Glomerular visceral epithelial cell (primary cell): ENCODE measurements around the gene SMARCAL1.

Experiments
- DNase-seq: peaks from one replicate; pipeline ENCODE4 v3.0.0-alpha.2; 2016; ENCODE audit errors: extremely low spot score

SMARCAL1 gene

DNA sequence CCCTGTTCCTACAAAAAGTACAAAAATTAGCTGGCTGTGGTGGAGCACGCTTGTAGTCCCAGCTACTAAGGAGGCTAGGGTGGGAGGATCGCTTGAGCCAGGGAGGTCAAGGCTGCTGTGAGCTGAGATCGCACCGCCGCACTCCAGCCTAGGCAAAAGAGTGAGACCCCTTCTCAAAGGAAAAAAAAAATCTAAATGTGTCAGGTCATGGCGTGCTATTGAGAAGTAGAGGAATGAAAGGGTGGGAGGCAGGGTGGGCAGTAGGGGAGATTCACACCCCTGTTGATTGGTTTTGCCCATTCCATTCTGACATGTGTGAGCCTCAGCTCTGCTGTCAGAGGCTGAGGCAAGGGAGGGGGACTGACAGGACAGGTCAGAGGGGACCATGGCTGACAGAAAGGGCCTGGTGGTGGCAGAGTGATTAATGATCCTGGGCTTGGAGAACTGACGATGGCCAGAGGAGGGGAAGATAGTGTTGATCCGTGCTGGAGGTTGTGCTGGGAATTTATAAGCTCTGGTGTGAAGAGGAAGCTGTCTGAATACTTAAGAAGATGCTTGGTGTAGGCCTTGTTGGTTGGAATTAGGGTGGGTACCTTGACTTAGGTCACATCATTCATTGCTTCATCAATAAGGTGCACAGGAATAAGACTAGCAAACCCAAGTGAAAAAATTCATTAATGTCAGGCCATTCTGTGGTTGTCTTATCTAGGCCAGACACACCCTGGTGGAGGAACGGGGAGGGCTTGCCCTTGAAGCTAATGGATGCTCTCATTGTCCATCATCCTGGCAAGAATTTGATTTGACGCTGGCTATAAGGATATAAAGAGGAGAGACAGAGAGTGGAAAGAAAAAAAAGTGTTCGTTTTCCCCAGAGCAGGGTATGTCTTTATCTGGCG lies 19.1 kb upstream of the SMARCAL1 start:
- DNase-seq: no peak

DNA sequence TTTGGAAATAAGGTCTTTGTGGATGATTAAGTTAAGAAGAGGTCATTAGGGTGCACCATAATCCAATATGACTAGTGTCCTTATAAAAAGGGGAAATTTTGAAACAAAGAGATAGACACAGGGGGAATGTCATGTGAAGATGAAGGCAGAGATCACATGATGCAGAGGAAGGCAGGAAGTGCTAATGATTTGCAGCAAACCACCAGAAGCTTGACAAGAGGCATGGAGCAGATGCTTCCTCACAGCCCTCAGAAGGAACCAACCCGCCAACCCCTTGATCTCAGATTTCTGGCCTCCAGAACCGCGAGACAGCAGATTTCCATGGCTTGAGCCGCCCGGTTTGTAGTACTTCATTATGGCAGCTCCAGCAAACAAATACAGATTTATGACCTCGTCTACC lies 17.4 kb upstream of the SMARCAL1 start:
- DNase-seq: no peak

DNA sequence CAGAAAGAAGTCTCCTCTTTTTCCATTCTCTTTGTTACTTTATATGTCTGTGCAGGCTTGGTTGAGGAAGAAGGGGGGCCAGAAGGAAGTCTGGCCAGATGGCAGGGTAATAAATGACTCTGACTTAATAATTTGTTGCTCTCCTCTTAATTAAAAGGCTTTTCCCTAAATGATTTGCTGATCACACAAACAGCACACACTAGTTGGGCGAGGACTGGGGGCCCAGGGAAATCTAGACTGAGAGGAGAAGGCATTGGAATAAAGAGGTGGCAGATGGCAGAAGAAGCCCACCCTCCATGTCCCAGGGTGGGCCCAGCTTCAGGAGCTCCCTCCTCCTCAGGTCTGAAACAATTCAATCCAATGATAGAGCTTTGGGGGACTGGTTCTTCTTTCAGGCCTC lies 12.7 kb upstream of the SMARCAL1 start:
- DNase-seq: no peak

DNA sequence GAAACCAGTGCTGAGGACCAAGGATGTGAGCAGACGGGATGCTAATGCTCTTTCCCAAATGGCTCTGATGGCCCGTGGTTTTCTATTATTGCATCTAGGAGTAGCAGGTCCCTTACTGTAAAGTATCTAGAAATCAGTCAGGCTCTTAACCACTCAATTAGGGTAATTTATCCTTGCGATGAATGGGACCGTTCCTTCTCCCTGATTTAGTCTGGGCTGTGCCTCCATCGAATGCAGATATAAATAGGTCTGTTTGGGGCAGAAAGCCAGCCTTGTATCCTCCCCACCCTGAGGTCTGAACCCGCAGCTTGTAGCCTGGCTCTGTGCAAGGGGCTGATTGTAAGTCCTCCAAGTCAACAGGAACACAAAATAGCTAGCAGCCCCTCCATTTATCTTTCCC lies 9.5 kb upstream of the SMARCAL1 start:
- no peak for DNase-seq

DNA sequence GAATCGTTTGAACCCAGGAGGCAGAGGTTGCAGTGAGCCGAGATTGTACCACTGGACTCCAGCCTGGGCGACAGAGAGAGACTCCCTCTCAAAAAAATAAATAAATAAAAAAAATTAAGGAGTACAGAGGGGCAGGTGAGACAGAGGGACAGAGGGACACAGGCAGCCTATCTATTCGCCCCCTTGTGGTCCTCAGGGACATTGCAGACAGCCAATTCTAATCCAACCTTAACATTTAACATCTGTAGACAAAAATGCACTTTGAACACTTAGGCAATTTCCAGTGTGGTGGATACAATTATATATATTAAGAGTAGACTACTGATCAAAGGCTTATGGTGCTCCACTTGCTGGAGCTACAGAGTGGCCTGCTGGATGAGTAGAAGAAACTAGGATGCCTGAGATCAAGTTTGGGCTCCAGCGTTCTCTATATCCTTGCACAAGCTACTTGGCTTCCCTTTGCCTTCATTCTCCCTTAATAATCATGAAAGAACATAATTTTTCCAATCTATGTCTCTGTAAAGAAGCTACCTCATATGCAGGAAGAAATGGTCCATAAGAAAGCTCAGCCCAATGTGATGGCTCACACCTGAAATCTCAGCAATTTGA lies 8.2 kb upstream of the SMARCAL1 start:
- peak; percentile 45 for DNase-seq

DNA sequence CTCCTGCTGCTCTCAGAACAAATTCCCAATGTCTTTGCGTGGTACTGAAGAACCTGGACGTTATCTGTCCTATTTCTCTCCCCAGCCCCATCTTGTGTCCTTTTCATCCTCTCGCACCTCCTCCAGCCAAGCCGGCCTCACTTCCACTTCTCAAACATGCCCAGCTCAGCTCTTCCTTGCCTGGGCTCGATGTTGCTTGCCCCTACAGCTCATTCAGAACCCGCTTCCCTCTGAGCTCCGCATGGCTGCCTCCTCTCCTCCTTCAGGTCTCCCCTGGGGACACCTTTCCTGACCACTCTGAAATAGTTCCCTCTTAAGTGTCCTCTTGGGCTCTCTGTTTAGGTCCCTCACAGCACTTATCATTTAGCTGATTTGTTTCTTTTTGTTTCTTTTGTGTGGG lies 6.7 kb upstream of the SMARCAL1 start:
- DNase-seq: no peak

DNA sequence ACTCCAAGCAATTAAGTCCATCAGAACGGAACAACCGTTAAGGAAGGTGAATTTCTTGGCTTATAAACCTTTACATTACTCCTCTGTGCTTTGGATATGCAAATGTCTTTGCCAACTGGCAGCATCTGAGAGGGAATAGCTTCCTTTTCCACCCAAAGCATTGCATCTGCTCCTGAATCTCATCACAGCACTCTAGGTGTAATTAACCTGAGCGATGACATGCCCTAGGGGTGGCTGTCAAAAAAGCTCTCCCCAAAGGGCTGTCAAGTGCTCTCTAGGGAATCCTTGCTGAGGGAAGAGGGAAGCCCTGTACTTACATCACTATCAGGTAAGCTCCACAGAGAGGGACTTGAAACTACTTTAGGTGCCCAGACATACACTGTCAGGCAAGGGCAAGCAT lies 5.5 kb upstream of the SMARCAL1 start:
- DNase-seq: no peak

DNA sequence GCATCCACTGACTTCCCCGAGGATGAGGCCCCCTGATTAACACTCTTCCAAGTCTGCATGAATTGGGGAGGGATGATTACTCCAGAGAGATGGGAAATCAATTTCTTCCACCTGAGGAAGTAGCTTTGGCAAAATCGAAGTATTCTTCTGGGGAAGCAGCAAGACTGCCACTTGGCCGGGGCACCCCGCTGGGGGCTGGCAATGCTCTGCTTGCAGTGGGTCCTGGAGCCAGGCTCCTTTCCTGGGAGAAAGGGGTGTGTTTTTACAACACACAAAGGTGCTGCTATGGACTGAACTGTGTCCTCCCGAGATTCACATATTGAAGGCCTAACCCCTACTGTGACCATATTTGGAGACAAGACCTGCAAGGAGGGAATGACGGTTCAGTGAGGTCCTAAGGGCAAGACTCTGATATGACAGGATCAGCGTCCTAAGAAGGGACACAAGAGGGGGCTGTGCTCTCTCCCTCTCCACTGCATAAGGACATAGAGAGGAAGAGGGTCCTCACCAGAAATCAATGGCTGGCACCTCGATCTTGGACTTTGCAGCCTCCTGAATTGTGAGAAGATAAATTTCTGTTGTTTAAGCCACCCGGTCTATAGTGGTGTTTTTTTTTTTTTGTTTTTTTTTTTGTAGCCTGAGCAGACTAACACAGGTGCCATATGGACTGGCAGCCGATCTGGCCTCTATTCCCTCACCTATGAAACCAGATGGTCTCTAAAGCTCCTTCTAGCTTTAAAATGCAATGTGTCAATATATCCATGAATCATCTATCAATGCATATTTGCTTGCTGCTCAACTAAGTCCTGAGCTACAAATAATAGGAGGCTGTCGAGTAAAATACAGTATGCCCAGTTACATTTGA lies 3.6 kb upstream of the SMARCAL1 start:
- DNase-seq: no peak

DNA sequence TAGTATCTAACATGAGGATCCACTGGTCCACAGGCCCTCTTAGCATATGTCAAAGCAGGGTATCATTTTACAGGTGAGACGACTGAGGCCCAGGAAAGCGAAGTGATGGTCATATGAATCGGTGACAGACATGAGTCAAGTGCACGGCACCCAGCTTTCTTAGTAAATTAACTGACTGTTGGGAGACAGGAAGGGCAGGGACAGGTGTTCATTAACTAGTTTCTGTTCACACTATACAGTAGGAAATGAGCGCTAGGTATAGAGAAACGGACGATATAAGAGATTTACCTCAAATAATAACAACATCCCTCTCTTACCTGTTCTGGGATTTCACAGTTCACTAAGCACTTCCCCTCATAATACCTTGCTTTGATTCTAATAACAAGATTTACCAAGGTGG lies 1.7 kb upstream of the SMARCAL1 start:
- no peak for DNase-seq

DNA sequence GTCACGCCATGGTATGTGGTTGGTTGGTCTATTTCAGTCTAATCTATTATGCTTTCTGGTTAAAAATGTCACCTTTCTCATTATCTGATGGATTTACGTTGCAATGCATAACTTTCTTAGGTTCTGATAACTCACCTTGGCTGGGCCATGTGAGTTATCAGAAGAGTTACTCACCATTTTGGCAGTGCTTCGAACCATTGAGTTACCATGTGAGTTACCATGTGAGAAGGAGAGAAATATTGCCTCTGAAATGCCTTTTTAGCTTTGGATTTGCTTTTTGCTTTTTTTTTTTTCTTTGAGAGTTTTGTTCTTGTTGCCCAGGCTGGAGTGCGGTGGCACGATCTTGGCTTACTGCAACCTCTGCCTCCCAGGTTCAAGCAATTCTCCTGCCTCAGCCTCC lies 1.6 kb downstream of the SMARCAL1 start:
- no peak for DNase-seq

GRCh38 chr2:216414772-216415319 lies 2.6 kb downstream of the SMARCAL1 start:
- DNase-seq: no peak

- DNase-seq: no peak
These were observed 3.3 kb downstream of the SMARCAL1 start for GRCh38 chr2:216415541-216415940.

DNA sequence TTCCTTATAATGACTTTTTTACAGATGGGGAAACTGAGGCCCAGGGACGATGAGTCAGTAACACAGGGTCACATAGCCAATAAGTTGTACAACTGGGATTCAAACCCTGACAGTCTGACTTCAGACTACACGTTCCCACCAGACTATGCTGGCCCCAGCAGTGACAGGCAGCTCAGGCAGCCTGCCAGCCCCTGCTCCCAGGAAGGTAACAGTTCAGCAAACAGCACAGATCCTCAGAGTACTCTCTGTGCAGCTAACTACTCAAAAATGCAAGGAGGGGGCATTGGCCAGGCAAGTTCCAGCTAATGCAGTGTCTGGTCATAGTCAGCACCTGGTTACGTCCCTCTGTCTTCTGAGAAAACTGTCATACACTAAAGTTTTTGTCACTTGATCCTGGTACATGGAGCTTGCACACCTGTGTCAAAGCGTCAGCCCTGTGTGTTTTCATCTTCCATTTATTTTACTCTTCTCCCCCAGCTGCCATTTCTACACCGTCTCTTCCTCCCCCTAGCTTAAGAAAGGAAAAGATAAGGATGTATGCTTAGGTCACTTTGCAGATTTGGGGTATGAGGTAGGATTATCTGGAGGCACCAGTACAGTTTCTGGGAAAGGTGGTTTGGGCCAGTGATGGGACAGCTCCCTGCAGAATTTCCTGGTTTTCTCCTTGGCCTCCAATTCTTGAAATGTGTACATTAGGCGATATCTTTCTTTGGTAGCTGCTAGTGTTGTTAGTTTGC lies 4.5 kb downstream of the SMARCAL1 start:
- DNase-seq: no peak

DNA sequence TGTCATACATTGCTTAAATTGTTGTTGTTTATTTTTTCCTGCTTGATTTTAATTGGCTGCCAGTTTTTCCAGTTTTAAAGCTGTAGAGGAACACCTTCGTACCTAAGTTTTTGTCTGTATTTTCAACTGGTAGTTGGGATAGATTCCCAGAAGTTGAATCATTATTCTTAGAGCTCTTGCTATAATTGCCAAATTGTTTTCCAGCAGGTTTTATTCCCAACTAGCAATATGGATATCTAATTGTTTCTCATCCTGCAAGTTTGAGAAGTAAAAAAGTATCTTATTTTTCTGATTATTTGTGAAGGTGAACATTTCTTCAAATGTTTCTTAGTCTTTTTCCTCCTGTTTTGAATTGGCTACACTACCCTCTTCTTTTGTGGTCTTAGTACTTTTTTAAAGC lies 6.7 kb downstream of the SMARCAL1 start:
- no peak for DNase-seq

GRCh38 chr2:216420367-216421101 lies 8.2 kb downstream of the SMARCAL1 start:
- DNase-seq: no peak

DNA sequence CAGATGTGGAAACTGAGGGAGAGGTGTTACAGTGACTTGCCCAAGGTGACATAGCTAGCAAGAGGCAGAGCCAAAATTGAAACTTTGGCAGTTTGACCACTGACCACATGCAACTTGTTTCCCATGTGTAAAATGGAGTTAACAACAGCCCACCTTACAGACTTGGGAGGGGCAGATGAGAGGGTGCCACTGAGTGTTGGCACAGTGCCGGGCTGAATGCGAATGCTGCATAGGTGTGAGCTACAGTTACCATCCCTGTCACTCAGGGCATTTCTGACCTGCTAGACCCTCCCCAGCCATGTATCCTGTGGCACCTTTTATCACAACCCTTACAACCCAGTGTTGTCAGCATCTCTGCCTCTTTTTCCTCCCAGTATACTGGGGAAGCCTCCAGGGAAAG lies 10.8 kb downstream of the SMARCAL1 start:
- no peak for DNase-seq

DNA sequence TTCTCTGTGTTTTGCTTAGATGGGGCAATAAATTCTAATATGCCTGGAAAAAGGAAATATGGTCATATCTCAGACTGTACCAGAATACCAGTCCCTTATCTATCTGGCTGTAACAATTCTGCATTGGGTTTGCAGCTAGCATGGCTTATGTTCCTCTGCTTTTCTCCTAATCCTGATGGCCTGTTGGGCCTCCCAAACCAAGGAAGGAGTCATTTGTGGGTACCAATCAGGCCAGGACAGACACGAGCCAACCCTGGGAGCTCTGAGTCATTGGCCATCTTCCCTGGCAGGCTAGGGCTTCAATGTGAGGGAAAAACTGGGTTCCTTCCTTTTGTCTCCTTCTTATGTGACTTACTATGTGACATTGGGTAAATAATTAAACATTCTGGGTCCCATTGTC lies 12.0 kb downstream of the SMARCAL1 start:
- no peak for DNase-seq

GRCh38 chr2:216425008-216425787 lies 12.9 kb downstream of the SMARCAL1 start:
- no peak for DNase-seq

DNA sequence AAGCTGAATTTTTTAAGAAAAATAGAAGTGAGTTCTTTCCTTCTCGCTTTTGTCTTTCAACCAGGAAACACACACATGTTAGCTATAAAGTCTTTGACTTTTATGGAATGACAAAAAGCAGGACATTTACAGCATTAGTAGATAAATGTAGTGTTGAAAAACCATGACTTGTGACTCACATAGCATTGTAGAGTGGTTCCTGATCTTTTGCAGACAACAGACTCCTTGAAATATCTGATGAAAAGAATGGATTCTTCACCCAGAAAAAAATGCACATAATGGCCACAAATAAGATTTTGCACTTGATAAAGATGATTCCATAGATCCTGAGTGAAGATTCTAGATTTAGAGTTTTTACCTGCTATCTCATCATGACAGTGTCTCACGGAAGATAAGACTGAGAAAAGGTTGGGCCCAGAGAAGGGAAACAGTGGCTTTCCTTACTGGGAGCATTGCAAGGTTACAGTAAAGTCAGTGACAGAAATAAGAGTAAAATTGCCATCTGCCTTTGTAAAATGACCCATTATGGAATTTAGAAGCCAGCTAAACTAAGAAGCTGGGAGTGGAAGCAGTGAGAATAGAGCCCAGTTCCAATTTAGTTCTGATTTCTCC lies 14.0 kb downstream of the SMARCAL1 start:
- no peak for DNase-seq

DNA sequence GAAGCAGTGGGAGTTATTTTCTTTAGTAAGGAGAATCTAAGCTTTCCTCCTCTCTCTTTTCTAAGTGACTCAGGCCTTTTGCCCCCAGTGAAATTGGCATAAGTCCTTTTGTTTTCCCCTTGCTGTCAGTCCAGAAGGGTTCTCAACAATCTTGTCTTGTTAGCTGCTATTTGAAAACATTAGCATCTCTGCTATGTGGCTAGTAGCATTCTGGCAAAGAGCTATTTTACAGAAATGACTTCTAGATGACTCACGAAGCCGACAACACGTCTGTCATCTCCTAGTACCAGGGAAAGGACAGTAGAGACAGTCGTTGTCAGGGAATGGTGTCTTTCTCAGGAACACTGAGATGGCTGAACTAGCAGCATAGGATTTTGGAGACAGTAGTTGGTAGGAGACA lies 14.7 kb downstream of the SMARCAL1 start:
- peak; percentile 49 for DNase-seq
